D721Med (cell line): ENCODE data around the gene SPACA9.

Experiments used
- DNase-seq: peaks from one replicate; pipeline ENCODE4 v3.0.0; 2011; ENCODE audit warnings: low spot score; ENCODE audit not compliant: insufficient read length
- FAIRE-seq: peaks from 2 replicates; lab custom pipeline; 2011; peaks lifted over from hg19 to GRCh38; lab: Jason Lieb, UNC
- TF ChIP-seq, protein P1 (sequence below): IDR thresholded peaks from 2 replicates; pipeline ENCODE4 v1.5.1; 2012; ENCODE audit warnings: mild to moderate bottlenecking, control low read depth; ENCODE audit not compliant: insufficient read depth; ENCODE audit errors: missing control alignments

The SPACA9 gene

GRCh38 chr9:132878695-132879456 lies at the start of gene SPACA9:
TSS of gene SPACA9 (plus strand) at chr9:132878898. CDS start at chr9:132883948, 5,050 bp downstream.
- DNase-seq (peak; percentile 62), FAIRE-seq (no peak)
- TF ChIP-seq, protein P1, sequence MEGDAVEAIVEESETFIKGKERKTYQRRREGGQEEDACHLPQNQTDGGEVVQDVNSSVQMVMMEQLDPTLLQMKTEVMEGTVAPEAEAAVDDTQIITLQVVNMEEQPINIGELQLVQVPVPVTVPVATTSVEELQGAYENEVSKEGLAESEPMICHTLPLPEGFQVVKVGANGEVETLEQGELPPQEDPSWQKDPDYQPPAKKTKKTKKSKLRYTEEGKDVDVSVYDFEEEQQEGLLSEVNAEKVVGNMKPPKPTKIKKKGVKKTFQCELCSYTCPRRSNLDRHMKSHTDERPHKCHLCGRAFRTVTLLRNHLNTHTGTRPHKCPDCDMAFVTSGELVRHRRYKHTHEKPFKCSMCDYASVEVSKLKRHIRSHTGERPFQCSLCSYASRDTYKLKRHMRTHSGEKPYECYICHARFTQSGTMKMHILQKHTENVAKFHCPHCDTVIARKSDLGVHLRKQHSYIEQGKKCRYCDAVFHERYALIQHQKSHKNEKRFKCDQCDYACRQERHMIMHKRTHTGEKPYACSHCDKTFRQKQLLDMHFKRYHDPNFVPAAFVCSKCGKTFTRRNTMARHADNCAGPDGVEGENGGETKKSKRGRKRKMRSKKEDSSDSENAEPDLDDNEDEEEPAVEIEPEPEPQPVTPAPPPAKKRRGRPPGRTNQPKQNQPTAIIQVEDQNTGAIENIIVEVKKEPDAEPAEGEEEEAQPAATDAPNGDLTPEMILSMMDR = no peak

DNA sequence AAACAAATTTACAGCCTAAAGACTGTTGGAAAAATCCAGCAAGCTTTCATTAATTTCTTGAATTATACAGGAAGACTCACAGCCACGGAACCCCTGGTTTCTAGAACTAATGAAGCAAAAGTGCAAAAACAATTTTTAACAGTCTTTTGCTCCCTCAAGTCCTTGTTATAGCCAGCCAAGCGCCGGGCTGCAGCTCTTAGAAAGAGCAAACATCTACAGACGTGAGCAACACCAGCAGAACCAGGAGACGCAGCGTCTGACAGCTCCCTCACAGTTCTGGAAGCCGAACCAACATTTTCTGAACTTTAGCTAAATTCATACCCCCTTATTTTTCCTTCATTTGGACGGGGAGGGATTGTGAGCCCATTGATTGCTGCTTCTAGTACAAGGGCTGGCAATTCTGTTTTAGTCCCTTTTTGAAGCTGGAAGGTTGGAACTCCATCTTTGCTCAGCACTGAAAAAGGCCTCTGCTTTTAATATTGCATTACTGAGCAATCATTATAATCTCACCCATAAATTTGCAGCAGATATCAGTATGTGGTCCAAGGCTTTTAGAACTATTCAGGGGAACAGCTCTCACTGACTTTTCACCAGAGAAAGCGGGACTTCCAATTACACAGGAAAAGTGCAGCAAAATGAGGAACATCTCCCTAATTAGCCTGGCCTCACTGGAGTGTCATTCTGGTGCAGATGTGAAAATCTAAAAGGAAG lies 46.4 kb upstream of the SPACA9 start:
- no peak for DNase-seq
- TF ChIP-seq, protein P1 = no peak
- FAIRE-seq = no peak

GRCh38 chr9:132833550-132834121 lies 45.1 kb upstream of the SPACA9 start:
- FAIRE-seq = no peak
- TF ChIP-seq, protein P1 = no peak
- no peak for DNase-seq

- TF ChIP-seq, protein P1 = no peak
- FAIRE-seq = no peak
- no peak for DNase-seq
Measured at GRCh38 chr9:132834343-132834742, 44.4 kb upstream of the SPACA9 start.

DNA sequence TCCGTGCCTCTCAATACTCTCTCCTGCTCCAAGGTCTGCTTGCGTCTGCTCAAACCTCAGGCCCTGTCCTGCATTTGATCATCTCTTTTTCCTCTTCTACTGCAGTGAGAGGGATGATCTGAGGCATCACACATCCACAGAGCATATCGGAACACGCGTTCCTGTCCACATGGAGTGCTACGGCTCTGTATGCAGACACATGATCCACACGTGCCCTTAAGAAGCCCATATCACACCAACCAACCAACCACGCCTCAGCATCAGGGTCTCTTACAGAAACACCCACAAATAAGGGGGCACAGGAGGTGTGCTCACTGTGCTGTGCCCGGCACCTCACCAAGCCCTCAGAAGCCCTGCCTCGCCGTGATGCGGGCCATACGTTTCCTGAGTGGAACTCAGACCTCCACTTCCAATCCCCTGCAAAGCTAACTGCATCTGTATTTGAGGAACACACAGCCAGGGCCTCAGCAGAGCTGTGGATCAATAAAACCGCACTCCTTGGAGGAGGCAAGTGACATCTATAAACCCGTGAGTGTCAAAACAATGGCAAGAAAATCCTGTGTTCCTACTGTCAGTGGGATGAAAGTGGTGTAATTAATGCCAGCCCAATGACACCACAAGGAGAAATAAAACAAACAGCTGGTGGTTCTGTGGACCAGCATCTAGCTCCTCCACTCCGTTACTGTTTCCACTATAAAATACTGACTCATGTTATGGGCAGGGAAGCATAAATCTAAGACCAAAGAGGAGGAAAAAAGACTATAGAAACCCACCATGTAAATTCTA lies 41.0 kb upstream of the SPACA9 start:
- no peak for FAIRE-seq
- DNase-seq = no peak
- TF ChIP-seq, protein P1 = no peak

DNA sequence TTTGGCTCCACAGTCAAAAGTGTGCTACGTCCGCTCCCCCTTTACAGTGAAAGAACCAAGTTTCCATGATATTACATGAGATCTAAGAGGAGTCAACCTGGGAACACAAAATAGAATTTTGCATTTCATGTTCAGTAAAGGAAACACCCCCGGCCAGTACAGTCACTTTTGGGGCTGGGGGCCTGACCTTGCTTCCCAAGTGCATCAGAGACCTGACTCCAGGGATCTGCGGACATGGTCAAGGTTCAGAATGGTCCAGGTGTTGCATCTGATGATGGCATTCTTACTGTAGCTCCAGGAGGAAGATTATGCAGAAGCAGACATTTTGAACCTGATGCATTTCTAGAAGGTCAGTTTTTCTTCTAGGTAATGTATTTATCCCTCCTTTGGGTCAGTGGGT lies 40.4 kb upstream of the SPACA9 start:
- TF ChIP-seq, protein P1 = no peak
- DNase-seq (no peak), FAIRE-seq (no peak)
